Tibial nerve (tissue), 4 donors: ENCODE data around the gene SLC35G2. TPM values are rescaled to one million over a fixed set of nuclear protein-coding genes. Genes with fewer than 3 reads are reported as not detected.
"Not testable (repeated sequence)": the region's sequence is repeated elsewhere in the genome, so short reads cannot be mapped to it uniquely, and the experiment has no call there.

Experiments
- DNase-seq, 2 donors: peaks; one replicate each; pipeline ENCODE4 v3.0.0-alpha.2; 2019; ENCODE audit warnings: low spot score in 2 of 2
- H3K27ac ChIP-seq, 4 donors: fragments of 200-600 bp; sonication (generic) in 3 of 4; one replicate each; pipeline ENCODE4 v1.5.1; 2017 to 2019; ENCODE audit warnings: mild to moderate bottlenecking in 1 of 4
- H3K27me3 ChIP-seq, 2 donors: fragments of 200-600 bp; sonication (generic) in 1 of 2; one replicate each; pipeline versions ENCODE4 v1.5.1 to v1.6.0; 2017 to 2019
- H3K36me3 ChIP-seq, 3 donors: fragments of 200-600 bp; sonication (generic); one replicate each; pipeline ENCODE4 v1.5.1; 2018 to 2019
- H3K4me1 ChIP-seq, 4 donors: fragments of 200-600 bp; sonication (generic) in 3 of 4; one replicate each; pipeline ENCODE4 v1.5.1; 2017 to 2019
- H3K4me3 ChIP-seq, 4 donors: fragments of 200-600 bp; sonication (generic) in 3 of 4; one replicate each; pipeline ENCODE4 v1.5.1; 2017 to 2019; ENCODE audit warnings: mild to moderate bottlenecking in 1 of 4, moderate library complexity in 1 of 4
- H3K9me3 ChIP-seq, 4 donors: fragments of 200-600 bp; sonication (generic) in 3 of 4; one replicate each; pipeline ENCODE4 v1.5.1; 2017 to 2019
- EP300 ChIP-seq, 2 donors: sonication (generic); formaldehyde crosslinking; IDR thresholded peaks; one replicate each; pipeline ENCODE4 v1.6.1; 2017; ENCODE audit warnings: antibody characterized with exemption in 2 of 2, mild to moderate bottlenecking in 1 of 2
- POLR2A ChIP-seq, 2 donors: fragments of 450-650 bp; IDR thresholded peaks; one replicate each; pipeline ENCODE4 v1.6.1; 2017; ENCODE audit warnings: antibody characterized with exemption in 2 of 2, mild to moderate bottlenecking in 2 of 2, moderate library complexity in 2 of 2
- WGBS, 2 donors: methylation state at CpG; one replicate each; pipeline ENCODE4 v1.1.5; 2018; 5-methylcytosine and 5-hydroxymethylcytosine counted together
- total RNA-seq, 4 donors: library from RNA; depleted of rRNA; stranded (reverse); fragments of >200 nt; gene quantifications; one replicate each; pipeline ENCODE4 v1.1.0, GENCODE V29; 2016
- TF ChIP-seq, protein P1 (sequence below), 5 experiments: fragments of 200-600 bp in 3 of 5; fragments of 450-650 bp in 2 of 5; sonication (generic) in 3 of 5; IDR thresholded peaks; one replicate each; pipeline ENCODE4 v1.5.1; 2016 to 2019; ENCODE audit warnings: antibody characterized with exemption in 5 of 5, mild to moderate bottlenecking in 3 of 5, moderate library complexity in 2 of 5

Gene SLC35G2
- total RNA-seq, 4 donors from 2014 or later, result 4.2 to 12.2 (median 6.6) TPM

DNA sequence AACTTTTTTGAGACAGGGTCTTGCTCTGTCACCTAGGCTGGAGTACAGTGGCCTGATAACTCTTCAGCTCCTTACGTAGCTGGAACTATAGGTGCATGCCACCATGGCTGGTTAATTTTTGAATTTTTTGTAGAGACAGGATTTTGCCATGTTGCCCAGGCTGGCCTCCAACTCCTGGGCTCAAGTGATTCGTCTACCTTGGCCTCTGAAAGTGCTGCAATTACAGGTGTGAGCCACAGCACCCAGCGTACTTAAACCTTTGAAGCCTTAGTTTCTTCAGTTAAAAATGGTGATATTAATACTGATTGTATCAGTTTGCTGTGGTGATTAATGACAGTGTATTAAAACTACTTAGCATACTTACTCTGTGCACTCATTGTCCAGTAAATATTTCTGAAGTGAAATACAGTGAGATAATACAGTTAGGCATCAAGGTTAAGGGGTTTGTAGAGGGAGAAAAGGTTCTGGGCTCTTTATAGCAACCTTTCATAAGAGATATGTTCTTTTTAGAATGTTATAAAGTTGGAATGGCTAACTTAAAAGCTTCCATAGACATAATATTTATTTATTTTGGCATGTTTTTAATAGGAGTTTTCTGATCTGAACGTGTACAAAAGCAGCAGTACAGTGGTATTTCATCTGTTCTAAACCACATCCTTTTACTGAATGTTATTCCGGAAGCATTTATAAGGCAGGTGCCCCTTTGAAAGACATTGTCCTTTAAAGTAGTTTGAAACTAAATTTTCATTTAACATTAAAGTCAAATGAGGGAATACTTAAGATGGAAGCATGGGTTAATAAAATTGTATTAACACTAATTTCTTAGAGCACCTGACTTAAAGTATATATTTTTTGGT is 66.7 kb downstream of the SLC35G2 start:
- Histone ChIP-seq H3K4me3 (no peak overlapping the region), H3K4me1 (peaks cover 0 to 12% (median 9%) of the 10 kb centered on the region in 4 donors), H3K27ac (no peak overlapping the region), H3K9me3 (peaks cover 0 to 7% (median 0%) of the 10 kb centered on the region in 4 donors), H3K36me3 (peaks cover 0 to 10% (median 0%) of the 10 kb centered on the region in 3 donors), H3K27me3 (no peaks in the 10 kb centered on the region)
- WGBS, 2 donors, result 68 to 76% methylated on average over 5 of the region's 5 CpGs
- TF ChIP-seq EP300 (IDR thresholded peaks at IDR 0.05), result no peak
- TF ChIP-seq POLR2A (IDR thresholded peaks at IDR 0.05), result no peak
- TF ChIP-seq, protein P1, sequence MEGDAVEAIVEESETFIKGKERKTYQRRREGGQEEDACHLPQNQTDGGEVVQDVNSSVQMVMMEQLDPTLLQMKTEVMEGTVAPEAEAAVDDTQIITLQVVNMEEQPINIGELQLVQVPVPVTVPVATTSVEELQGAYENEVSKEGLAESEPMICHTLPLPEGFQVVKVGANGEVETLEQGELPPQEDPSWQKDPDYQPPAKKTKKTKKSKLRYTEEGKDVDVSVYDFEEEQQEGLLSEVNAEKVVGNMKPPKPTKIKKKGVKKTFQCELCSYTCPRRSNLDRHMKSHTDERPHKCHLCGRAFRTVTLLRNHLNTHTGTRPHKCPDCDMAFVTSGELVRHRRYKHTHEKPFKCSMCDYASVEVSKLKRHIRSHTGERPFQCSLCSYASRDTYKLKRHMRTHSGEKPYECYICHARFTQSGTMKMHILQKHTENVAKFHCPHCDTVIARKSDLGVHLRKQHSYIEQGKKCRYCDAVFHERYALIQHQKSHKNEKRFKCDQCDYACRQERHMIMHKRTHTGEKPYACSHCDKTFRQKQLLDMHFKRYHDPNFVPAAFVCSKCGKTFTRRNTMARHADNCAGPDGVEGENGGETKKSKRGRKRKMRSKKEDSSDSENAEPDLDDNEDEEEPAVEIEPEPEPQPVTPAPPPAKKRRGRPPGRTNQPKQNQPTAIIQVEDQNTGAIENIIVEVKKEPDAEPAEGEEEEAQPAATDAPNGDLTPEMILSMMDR (IDR thresholded peaks at IDR 0.05), result no peak
- DNase-seq, result no peak

DNA sequence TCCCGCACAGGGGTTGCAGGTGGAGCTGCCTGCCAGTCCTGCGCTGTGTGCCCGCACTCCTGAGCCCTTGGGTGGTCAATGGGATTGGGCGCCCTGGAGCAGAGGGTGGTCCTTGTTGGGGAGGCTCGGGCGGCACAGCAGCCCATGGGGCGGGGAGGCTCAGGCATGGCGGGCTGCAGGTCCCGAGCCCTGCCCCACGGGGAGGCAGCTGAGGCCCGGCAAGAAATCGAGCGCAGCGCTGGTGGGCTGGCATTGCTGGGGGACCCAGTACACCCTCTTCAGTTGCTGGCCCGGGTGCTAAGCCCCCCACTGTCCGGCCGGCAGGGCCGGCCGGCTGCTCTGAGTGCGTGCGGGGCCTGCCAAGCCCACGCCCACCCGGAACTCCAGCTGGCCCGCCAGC is 71.0 kb downstream of the SLC35G2 start:
- H3K4me1 ChIP-seq, result peaks cover 0 to 24% (median 9%) of the 10 kb centered on the region in 4 donors
- peaks cover 0 to 22% (median 3%) of the 10 kb centered on the region in 4 donors for H3K9me3 ChIP-seq
- H3K4me3 ChIP-seq, result no peak overlapping the region
- 0 to 82% methylated on average over 1 to 17 of the region's 24 CpGs for WGBS, 2 donors
- TF ChIP-seq POLR2A (IDR thresholded peaks at IDR 0.05) (no peak), EP300 (IDR thresholded peaks at IDR 0.05) (no peak)
- H3K36me3 ChIP-seq, result peaks cover 0 to 22% (median 0%) of the 10 kb centered on the region in 3 donors
- H3K27ac ChIP-seq, result no peak overlapping the region
- no peak for DNase-seq
- H3K27me3 ChIP-seq, result no peaks in the 10 kb centered on the region

DNA sequence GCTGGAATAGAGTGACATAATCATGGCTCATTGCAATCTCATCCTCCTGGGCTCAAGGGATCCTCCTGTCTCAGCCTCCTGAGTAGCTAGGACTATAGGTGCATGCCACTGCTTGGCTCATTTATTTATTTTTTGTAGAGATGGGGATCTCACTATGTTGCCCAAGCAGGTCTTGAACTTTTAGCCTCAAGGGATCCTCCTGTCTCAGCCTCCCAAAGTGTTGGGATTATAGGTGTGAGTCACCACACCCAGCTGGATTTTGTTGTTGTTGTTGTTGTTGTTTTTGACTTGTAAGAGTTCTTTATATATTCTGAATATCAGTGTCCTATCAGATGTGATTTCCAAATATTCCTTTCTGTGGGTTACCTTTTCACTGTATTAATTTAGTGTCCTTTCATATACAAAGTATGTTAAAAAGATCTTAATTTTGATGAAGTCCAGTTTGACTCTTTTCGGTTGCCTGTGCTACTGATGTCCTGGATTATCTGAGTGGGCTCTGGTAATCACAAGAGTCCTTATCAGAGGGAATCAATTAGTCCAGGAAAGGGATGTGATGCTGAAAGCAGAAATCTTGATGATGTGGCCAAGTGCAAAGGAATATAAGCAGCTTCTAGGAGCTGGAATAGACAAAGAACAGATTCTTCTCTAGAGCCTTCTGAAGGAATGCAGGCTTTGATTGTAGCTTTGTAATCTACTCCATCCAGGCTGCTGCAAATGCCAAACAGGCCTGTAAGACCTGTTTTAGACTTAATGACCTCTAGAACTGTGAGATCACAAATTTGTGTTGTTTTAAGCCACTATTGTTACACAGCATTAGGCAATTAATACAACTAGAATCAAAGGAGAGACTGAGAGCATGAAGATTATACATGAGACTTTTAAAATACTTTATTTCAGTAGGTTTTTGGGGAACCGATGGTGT is 73.3 kb downstream of the SLC35G2 start:
- H3K27ac ChIP-seq, result no peak overlapping the region
- H3K36me3 ChIP-seq, result peaks cover 0 to 27% (median 0%) of the 10 kb centered on the region in 3 donors
- DNase-seq, result no peak
- H3K27me3 ChIP-seq, result no peaks in the 10 kb centered on the region
- 47 to 50% methylated on average over 2 of the region's 2 CpGs for WGBS, 2 donors
- no peak for TF ChIP-seq POLR2A (IDR thresholded peaks at IDR 0.05)
- no peak for TF ChIP-seq EP300 (IDR thresholded peaks at IDR 0.05)
- TF ChIP-seq, protein P1 (IDR thresholded peaks at IDR 0.05), result no peak
- peaks cover 0 to 13% (median 0%) of the 10 kb centered on the region in 4 donors for H3K4me1 ChIP-seq
- H3K4me3 ChIP-seq, result no peak overlapping the region
- H3K9me3 ChIP-seq, result peaks cover 0 to 22% (median 3%) of the 10 kb centered on the region in 4 donors

DNA sequence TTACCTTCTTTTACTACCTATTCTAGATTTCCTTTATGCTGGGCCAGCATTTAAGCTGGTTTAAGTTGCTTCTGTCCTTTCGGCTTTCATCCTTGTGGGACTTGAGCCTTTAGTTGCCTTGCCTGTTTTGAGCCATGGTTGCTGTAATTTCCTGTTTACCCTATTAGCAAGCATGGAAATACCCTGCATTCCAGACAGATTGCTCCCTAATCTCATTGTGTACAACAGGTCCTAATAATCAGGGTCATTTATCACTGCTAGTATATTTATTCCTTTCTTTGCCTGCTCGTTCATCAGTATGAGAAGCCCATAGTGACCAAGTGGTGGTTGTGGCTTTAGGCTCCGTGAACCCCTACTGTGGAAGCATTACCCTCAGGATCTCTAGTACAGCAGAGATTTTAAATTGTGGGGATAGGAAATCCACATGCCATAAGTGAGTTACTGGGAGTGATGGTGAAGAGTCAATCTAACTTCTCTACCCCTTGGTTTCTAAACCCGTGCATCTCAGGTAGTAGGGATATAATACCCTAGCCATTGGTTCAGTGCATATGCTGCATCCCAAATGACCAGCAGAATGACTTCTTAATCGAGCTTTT is 75.0 kb downstream of the SLC35G2 start:
- H3K27ac ChIP-seq, result no peak overlapping the region
- TF ChIP-seq EP300 (IDR thresholded peaks at IDR 0.05) (no peak), POLR2A (IDR thresholded peaks at IDR 0.05) (no peak)
- TF ChIP-seq, protein P1 (IDR thresholded peaks at IDR 0.05), result no peak
- no peak for DNase-seq
- peaks cover 0 to 22% (median 3%) of the 10 kb centered on the region in 4 donors for H3K9me3 ChIP-seq
- H3K4me3 ChIP-seq, result no peak overlapping the region
- 56 to 59% methylated on average over 5 of the region's 5 CpGs for WGBS, 2 donors
- H3K36me3 ChIP-seq, result peaks cover 0 to 28% (median 0%) of the 10 kb centered on the region in 3 donors
- H3K4me1 ChIP-seq, result peaks cover 0 to 21% (median 3%) of the 10 kb centered on the region in 4 donors
- no peaks in the 10 kb centered on the region for H3K27me3 ChIP-seq

DNA sequence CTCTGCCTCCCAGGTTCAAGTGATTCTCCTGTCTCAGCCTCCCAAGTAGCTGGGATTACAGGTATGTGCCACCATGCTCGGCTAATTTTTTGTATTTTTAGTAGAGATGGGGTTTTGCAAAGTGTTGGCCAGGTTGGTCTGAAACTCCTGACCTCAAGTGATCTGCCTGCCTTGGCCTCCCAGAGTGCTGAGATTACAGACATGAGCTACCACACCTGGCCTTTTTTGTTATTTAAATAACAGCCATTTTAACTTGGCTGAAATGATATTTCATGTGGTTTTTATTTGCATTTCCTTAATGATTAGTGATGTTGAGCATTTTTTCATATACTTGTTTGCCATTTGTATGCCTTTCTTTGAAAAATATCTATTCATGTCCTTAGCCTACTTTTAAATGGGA is 78.2 kb downstream of the SLC35G2 start:
- Histone ChIP-seq H3K4me1 (peaks cover 0 to 25% (median 3%) of the 10 kb centered on the region in 4 donors), H3K36me3 (peaks cover 0 to 15% (median 0%) of the 10 kb centered on the region in 3 donors), H3K9me3 (peaks cover 0 to 18% (median 2%) of the 10 kb centered on the region in 4 donors)
- WGBS, 2 donors, result 94 to 100% methylated on average over 1 of the region's 1 CpG
- DNase-seq, H3K4me3 ChIP-seq, H3K27me3 ChIP-seq, H3K27ac ChIP-seq: not testable (repeated sequence)
